Cardiac fibroblast (primary cell): ENCODE measurements around the gene KCTD2.
A peak's percentile ranks its signal among the peaks of the same experiment; 100 is the strongest.

Experiments
- DNase-seq, 2 donors: peaks; one replicate each; pipeline versions ENCODE4 v3.0.0 to v3.0.0-alpha.2; 2010; ENCODE audit warnings: low read depth in 2 of 2
- H3K4me3 ChIP-seq, 2 donors: replicated peaks in 1 of 2; 1 replicate in 1 of 2; 2 replicates in 1 of 2; pipeline ENCODE4 v1.5.1; 2011; ENCODE audit warnings: low read depth in 2 of 2, low read length in 2 of 2, mild to moderate bottlenecking in 2 of 2, moderate library complexity in 1 of 2
- TF ChIP-seq, protein P1 (sequence below): IDR thresholded peaks from one replicate; pipeline ENCODE4 v1.5.1; 2011; ENCODE audit warnings: low read depth, mild to moderate bottlenecking, low read length, inconsistent platforms

KCTD2 gene

DNA sequence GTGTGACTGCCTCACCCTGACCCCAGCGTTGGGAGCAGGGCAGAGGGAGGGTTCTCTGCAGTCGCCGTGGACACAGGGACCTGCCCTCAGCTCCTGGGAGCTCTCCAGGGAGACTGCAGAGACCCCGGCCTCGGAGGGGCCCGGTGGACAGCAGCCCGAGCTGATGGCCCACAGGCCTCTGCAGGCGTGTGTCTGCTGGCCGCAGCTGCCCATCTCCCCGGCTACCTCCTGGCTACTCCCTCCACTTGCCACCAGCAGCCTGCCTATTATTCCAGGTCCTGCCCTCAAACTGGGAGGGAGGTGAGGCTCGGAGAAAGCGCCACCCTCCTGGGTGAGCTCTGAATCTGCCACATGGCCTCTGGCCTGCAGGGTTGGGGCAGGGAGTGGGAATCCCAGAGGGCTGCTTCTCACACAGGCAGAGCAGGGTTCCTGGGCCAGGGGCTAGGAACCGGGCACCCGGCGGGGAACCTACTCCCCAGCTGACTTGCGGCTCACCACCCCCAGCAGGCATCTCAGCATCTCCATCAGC lies 47.9 kb downstream of the KCTD2 start:
- DNase-seq, result no peak

DNA sequence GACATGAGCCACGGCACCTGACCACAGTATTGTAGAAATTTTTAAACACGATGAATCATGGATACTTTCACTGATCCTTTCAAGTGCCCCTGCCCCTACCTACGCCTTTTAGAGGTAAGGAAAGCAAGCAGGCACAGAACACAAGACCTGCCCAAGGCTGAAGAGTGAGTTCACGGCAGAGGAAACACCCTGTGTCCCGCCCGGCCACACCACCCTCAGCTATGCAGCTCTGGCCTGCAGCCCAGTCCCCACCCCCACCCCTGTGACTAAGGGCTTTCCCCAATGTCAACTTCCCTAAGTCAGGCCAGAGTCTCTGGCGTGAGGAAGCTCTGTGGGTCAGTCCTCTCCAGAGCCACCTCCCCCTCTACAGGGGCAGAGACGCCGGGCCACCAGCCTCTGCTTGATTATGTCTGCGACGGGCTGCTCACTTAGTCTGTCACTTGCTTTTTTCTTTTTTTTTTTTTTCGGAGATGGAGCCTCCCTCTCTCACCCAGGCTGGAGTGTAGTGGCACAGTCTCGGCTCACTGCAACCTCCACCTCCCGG lies 49.1 kb downstream of the KCTD2 start:
- TF ChIP-seq, protein P1, sequence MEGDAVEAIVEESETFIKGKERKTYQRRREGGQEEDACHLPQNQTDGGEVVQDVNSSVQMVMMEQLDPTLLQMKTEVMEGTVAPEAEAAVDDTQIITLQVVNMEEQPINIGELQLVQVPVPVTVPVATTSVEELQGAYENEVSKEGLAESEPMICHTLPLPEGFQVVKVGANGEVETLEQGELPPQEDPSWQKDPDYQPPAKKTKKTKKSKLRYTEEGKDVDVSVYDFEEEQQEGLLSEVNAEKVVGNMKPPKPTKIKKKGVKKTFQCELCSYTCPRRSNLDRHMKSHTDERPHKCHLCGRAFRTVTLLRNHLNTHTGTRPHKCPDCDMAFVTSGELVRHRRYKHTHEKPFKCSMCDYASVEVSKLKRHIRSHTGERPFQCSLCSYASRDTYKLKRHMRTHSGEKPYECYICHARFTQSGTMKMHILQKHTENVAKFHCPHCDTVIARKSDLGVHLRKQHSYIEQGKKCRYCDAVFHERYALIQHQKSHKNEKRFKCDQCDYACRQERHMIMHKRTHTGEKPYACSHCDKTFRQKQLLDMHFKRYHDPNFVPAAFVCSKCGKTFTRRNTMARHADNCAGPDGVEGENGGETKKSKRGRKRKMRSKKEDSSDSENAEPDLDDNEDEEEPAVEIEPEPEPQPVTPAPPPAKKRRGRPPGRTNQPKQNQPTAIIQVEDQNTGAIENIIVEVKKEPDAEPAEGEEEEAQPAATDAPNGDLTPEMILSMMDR, result no peak
- DNase-seq, result peak; percentile 69 to 84
- no peak overlapping the region for H3K4me3 ChIP-seq

More for the DNA sequence above, 47.9 kb downstream of the KCTD2 start:
- no peak overlapping the region for H3K4me3 ChIP-seq
- TF ChIP-seq, protein P1, result no peak

DNA sequence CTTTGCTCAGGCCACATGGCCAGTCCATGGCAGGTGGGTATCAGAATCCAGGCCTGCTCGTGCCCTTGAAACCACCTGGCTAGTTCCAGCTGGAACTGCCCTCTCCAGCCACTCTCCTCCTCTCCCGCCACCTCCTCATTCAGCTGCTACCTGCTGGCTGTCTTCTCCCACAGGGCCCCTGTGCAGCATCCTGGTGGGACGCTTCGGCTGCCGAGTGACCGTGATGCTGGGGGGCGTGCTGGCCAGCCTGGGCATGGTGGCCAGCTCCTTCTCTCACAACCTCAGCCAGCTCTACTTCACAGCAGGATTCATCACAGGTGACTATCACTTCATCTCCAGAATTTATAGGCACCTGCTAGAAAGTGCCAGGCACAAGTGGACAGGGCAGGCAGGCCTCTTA lies 50.8 kb downstream of the KCTD2 start:
- DNase-seq, result no peak
- TF ChIP-seq, protein P1, result no peak
- no peak overlapping the region for H3K4me3 ChIP-seq

DNA sequence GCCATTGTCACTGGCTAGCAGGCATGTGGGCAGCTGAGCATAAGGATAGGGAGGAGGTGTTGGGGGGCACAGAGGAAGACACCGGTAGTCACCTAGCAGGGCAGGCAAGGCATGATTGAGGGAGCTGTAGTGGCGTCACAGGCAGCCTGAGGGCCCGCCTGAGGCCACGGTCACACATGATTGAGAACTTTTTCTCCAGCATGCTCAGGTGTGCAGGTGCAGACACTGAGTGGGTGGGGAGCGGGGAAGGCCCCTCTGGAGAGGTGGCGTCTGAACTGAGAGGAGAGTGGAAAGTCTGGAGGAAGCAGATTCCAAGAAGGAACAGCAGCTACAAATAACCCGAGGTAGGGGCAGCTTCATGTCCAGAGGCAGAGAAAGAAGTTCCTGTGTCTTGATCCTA lies 51.8 kb downstream of the KCTD2 start:
- TF ChIP-seq, protein P1, result no peak
- DNase-seq, result no peak
- no peak overlapping the region for H3K4me3 ChIP-seq

DNA sequence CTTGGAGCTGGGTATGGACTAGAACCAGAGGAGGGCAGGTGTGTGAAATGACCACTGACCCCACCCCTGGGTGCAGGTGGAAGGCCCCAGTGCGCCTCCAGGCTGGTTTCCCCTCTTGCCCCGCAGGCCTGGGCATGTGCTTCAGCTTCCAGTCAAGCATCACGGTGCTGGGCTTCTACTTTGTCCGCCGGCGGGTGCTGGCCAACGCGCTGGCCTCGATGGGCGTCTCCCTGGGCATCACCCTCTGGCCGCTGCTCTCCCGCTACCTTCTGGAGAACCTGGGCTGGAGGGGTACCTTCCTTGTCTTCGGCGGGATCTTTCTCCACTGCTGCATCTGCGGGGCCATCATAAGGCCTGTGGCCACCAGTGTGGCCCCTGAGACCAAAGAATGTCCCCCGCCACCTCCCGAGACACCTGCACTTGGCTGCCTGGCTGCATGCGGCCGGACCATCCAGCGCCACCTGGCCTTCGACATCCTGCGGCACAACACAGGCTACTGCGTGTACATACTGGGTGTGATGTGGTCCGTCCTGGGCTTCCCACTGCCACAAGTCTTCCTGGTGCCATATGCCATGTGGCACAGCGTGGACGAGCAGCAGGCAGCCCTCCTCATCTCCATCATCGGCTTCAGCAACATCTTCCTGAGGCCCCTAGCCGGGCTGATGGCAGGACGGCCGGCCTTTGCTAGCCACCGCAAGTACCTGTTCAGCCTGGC lies 53.0 kb downstream of the KCTD2 start:
- no peak for DNase-seq
- no peak overlapping the region for H3K4me3 ChIP-seq
- TF ChIP-seq, protein P1, result no peak

DNA sequence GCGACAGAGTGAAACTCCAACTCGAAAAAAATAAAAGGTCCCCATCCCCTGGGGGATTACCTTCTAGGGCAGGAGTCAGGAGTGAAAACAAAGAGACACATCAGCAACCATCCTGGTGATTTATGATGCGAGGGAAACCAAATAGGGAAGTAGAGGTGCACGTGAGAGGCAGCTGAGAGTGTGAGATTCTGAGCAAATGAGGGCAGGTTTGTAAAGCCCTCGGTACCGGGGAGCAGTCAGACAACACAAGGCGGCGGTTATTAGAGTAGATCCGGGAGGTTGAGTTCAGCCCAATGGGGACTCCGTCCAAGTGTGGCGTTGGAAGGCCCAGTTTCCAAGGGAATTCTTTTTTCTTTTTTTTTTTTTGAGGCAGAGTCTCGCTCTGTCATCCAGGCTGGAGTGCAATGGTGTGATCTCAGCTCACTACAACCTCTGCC lies 55.4 kb downstream of the KCTD2 start:
- no peak overlapping the region for H3K4me3 ChIP-seq
- TF ChIP-seq, protein P1, result no peak
- no peak for DNase-seq
